Stimulated activated CD8-positive, alpha-beta memory T cell treated with anti-CD3 and anti-CD28 coated beads, Interleukin-12 subunit alpha, Interleukin-12 subunit beta, amount 100 ng/mL, for 24 hours (primary cell): ENCODE measurements around the gene RELB.

ENCODE experiments used
- DNase-seq: peaks from one replicate; pipeline ENCODE4 v3.0.0-alpha.2; 2020; ENCODE audit errors: extremely low read depth

The RELB gene

GRCh38 chr19:45079911-45080370 is 78.7 kb downstream of the RELB start:
- no peak for DNase-seq

- DNase-seq: no peak
These were observed 80.9 kb downstream of the RELB start for GRCh38 chr19:45082170-45082569.

- no peak for DNase-seq
These were observed 85.2 kb downstream of the RELB start for GRCh38 chr19:45086480-45086879.

DNA sequence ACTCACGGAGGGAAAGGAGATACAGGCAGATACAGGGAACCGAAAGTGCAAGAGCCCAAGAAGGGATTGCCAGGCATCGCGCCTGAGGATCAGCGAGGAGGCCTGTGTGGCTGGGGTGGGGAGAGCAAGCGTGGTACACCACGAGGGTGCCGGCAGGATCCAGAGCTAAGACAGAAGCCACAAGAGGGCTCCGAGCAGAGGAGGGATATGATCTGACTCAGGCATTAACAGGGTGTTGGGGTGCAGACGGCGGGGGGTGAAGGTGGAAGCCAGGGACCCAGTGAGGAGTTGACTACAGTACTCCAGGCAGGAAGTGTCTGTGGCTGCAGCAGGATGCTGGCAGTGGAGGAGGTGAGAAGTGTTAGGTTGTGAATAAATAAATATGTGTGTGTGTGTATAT is 86.3 kb downstream of the RELB start:
- no peak for DNase-seq
